Neural cell (in vitro differentiated cells): Measurements from ENCODE around the gene SMG6. TPM values are rescaled to one million over a fixed set of nuclear protein-coding genes. Genes with fewer than 3 reads are reported as not detected.

Source experiments
- H2AFZ ChIP-seq: fragments of 200-600, 300-800 bp; sonication (generic), shearing (Covaris generic); 2 replicates; pipeline ENCODE4 v1.6.0; 2014; ENCODE audit warnings: low read depth, mild to moderate bottlenecking, antibody characterized with exemption, low read length, moderate library complexity
- H3F3A ChIP-seq: fragments of 200-600 bp; shearing (Covaris generic); 2 replicates; pipeline ENCODE4 v1.6.1; 2016; ENCODE audit warnings: mild to moderate bottlenecking, moderate library complexity, mixed read lengths, antibody characterized with exemption, low read length; ENCODE audit not compliant: insufficient read depth, poor library complexity, severe bottlenecking
- H3K27ac ChIP-seq: fragments of 200-600, 300-800 bp; sonication (generic), shearing (Covaris generic); 2 replicates; pipeline ENCODE4 v1.5.1; 2014; ENCODE audit warnings: mild to moderate bottlenecking, low read length, moderate library complexity
- H3K27me3 ChIP-seq: fragments of 300-800, 200-600 bp; sonication (generic), shearing (Covaris generic); 2 replicates; pipeline ENCODE4 v1.6.0; 2014; ENCODE audit warnings: mild to moderate bottlenecking, low read depth, low read length, moderate library complexity; ENCODE audit not compliant: insufficient read depth
- H3K36me3 ChIP-seq: fragments of 300-800, 200-600 bp; sonication (generic), shearing (Covaris generic); 2 replicates; pipeline ENCODE4 v1.5.1; 2014; ENCODE audit warnings: mild to moderate bottlenecking, antibody characterized with exemption, low read length, moderate library complexity; ENCODE audit not compliant: insufficient read depth
- H3K4me2 ChIP-seq: fragments of 300-800, 200-600 bp; sonication (generic), shearing (Covaris generic); 2 replicates; pipeline ENCODE4 v1.6.0; 2014; ENCODE audit warnings: mild to moderate bottlenecking, low read length
- H3K4me3 ChIP-seq: fragments of 300-800, 200-600 bp; sonication (generic), shearing (Covaris generic); 2 replicates; pipeline ENCODE4 v1.5.1; 2014; ENCODE audit warnings: mild to moderate bottlenecking, low read length, moderate library complexity
- H3K79me2 ChIP-seq: fragments of 200-600 bp; shearing (Covaris generic); replicated peaks from 2 replicates; pipeline ENCODE4 v1.6.0; 2014; ENCODE audit warnings: mild to moderate bottlenecking, low read length, moderate library complexity; ENCODE audit not compliant: insufficient read depth
- H3K9ac ChIP-seq: fragments of 300-800, 200-600 bp; sonication (generic), shearing (Covaris generic); 2 replicates; pipeline ENCODE4 v1.6.1; 2016; ENCODE audit warnings: mild to moderate bottlenecking, low read length, mixed read lengths
- H3K9me2 ChIP-seq: fragments of 200-600 bp; shearing (Covaris generic); 2 replicates; pipeline ENCODE4 v1.6.1; 2016; ENCODE audit warnings: mild to moderate bottlenecking, low read length, mixed read lengths; ENCODE audit not compliant: insufficient read depth
- H3K9me3 ChIP-seq: fragments of 200-600, 300-800 bp; sonication (generic), shearing (Covaris generic); 2 replicates; pipeline ENCODE4 v1.6.1; 2016; ENCODE audit warnings: mild to moderate bottlenecking, mixed run types, low read length, moderate library complexity, mixed read lengths
- H4K20me1 ChIP-seq: fragments of 200-600 bp; shearing (Covaris generic); 2 replicates; pipeline ENCODE4 v1.6.1; 2016; ENCODE audit warnings: mild to moderate bottlenecking, mixed run types; ENCODE audit not compliant: insufficient read depth
- CTCF ChIP-seq: fragments of 450-650 bp; IDR thresholded peaks from 2 replicates; pipeline ENCODE4 v1.5.1; 2014; ENCODE audit warnings: antibody characterized with exemption, mild to moderate bottlenecking, moderate library complexity; ENCODE audit not compliant: poor library complexity, severe bottlenecking
- EP300 ChIP-seq: fragments of 450-650 bp; conservative IDR thresholded peaks from 2 replicates; pipeline ENCODE4 v1.6.1; 2014; ENCODE audit warnings: antibody characterized with exemption, mild to moderate bottlenecking, moderate library complexity; ENCODE audit not compliant: poor library complexity, severe bottlenecking
- EZH2 ChIP-seq: fragments of 200-600, 300-800 bp; shearing (Covaris generic), sonication (generic); IDR thresholded peaks from 2 replicates; pipeline ENCODE4 v1.6.1; 2014; ENCODE audit warnings: antibody characterized with exemption, low read length, borderline replicate concordance, mild to moderate bottlenecking; ENCODE audit not compliant: insufficient read depth, poor library complexity, severe bottlenecking
- MXI1 ChIP-seq: fragments of 450-650 bp; conservative IDR thresholded peaks from 2 replicates; pipeline ENCODE4 v1.6.1; 2014; ENCODE audit warnings: antibody characterized with exemption, mild to moderate bottlenecking; ENCODE audit not compliant: poor library complexity, severe bottlenecking
- POLR2AphosphoS5 ChIP-seq: IDR thresholded peaks from 2 replicates; pipeline ENCODE4 v1.6.1; 2012
- RAD21 ChIP-seq: fragments of 450-650 bp; conservative IDR thresholded peaks from 2 replicates; pipeline ENCODE4 v1.6.1; 2014; ENCODE audit warnings: antibody characterized with exemption, mild to moderate bottlenecking, moderate library complexity
- REST ChIP-seq: IDR thresholded peaks from 2 replicates; pipeline ENCODE4 v1.6.1; 2012; ENCODE audit warnings: borderline replicate concordance
- SMC3 ChIP-seq: fragments of 450-650 bp; conservative IDR thresholded peaks from 2 replicates; pipeline ENCODE4 v1.6.1; 2014; ENCODE audit warnings: antibody characterized with exemption, mild to moderate bottlenecking, moderate library complexity; ENCODE audit not compliant: poor library complexity
- TAF1 ChIP-seq: IDR thresholded peaks from 2 replicates; pipeline ENCODE4 v1.6.1; 2012; ENCODE audit warnings: low read depth
- polyA plus RNA-seq: library from polyadenylated mRNA; depleted of rRNA; stranded (reverse); fragments of >200 nt; gene quantifications from 2 replicates; pipeline ENCODE4 v1.2.3, GENCODE V29; 2014

The SMG6 gene
- polyA plus RNA-seq, 1 donor from 2014 or later: 13.9 TPM

- Histone ChIP-seq H3K4me3 (no peak overlapping the region), H3K4me2 (no peak overlapping the region), H3K27ac (no peak overlapping the region), H2AFZ (no peak overlapping the region), H3K79me2 (no peaks in the 10 kb centered on the region), H3K9ac (no peak overlapping the region), H3K9me3 (no peaks in the 10 kb centered on the region), H4K20me1 (no peaks in the 10 kb centered on the region), H3K36me3 (no peaks in the 10 kb centered on the region), H3K9me2 (no peaks in the 10 kb centered on the region), H3F3A (no peaks in the 10 kb centered on the region), H3K27me3 (no peaks in the 10 kb centered on the region)
- TF ChIP-seq SMC3: no peak
- no peak for TF ChIP-seq POLR2AphosphoS5
- TF ChIP-seq EP300: no peak
- TF ChIP-seq REST: no peak
- TF ChIP-seq RAD21: no peak
- TF ChIP-seq CTCF: no peak
- TF ChIP-seq TAF1: no peak
- no peak for TF ChIP-seq EZH2
- TF ChIP-seq MXI1: no peak
Observed at GRCh38 chr17:2211661-2212399, 91.8 kb downstream of the SMG6 start.

- TF ChIP-seq POLR2AphosphoS5 (no peak), TAF1 (no peak), EP300 (no peak), CTCF (no peak), REST (no peak), RAD21 (no peak)
Observed at GRCh38 chr17:2210726-2211125, 92.9 kb downstream of the SMG6 start.

More at GRCh38 chr17:2210726-2211125, 92.9 kb downstream of the SMG6 start:
- Histone ChIP-seq H3F3A (no peaks in the 10 kb centered on the region), H3K9me2 (no peaks in the 10 kb centered on the region), H3K4me3 (no peak overlapping the region), H3K36me3 (no peaks in the 10 kb centered on the region), H3K9me3 (no peaks in the 10 kb centered on the region), H3K9ac (no peak overlapping the region), H3K27ac (no peak overlapping the region), H3K27me3 (no peaks in the 10 kb centered on the region), H3K4me2 (no peak overlapping the region), H4K20me1 (no peaks in the 10 kb centered on the region), H3K79me2 (no peaks in the 10 kb centered on the region), H2AFZ (no peak overlapping the region)
